GM12875 (cell line): Measurements from ENCODE around the gene PIGT.

Experiments
- H3K4me3 ChIP-seq: one replicate; pipeline ENCODE4 v1.5.1; 2011; ENCODE audit warnings: low read depth, low read length, control low read depth
- CTCF ChIP-seq: IDR thresholded peaks from 2 replicates; pipeline ENCODE4 v1.5.1; 2011; ENCODE audit warnings: low read depth, mild to moderate bottlenecking, control low read depth, inconsistent platforms, low read length, moderate library complexity, borderline replicate concordance; ENCODE audit not compliant: insufficient read depth

Gene PIGT

GRCh38 chr20:45415822-45416637 is at the start of gene PIGT:
Gene PIGT (plus strand): TSS chr20:45416141. CDS start chr20:45416157, 16 bp downstream.
- H3K4me3 ChIP-seq: peak within 1 kb of the TSS; percentile 56
- TF ChIP-seq CTCF: no peak

GRCh38 chr20:45366192-45366591 is 49.7 kb upstream of the PIGT start:
- no peak overlapping the region for H3K4me3 ChIP-seq
- no peak for TF ChIP-seq CTCF

GRCh38 chr20:45366631-45367030 is 49.3 kb upstream of the PIGT start:
- no peak for TF ChIP-seq CTCF

GRCh38 chr20:45367126-45367525 is 48.8 kb upstream of the PIGT start:
- no peak overlapping the region for H3K4me3 ChIP-seq
- TF ChIP-seq CTCF: no peak

More at GRCh38 chr20:45366631-45367030, 49.3 kb upstream of the PIGT start:
- no peak overlapping the region for H3K4me3 ChIP-seq

GRCh38 chr20:45368221-45368980 is 47.5 kb upstream of the PIGT start:
- TF ChIP-seq CTCF: no peak
- no peak overlapping the region for H3K4me3 ChIP-seq

- no peak overlapping the region for H3K4me3 ChIP-seq
- no peak for TF ChIP-seq CTCF
Measured at GRCh38 chr20:45370571-45371160, 45.3 kb upstream of the PIGT start.
